Thyroid gland (tissue), 4 donors: ENCODE measurements around the gene DHH. TPM values are rescaled to one million over a fixed set of nuclear protein-coding genes. Genes with fewer than 3 reads are reported as not detected.
"Not testable (repeated sequence)": the region's sequence is repeated elsewhere in the genome, so short reads cannot be mapped to it uniquely, and the experiment has no call there.

Experiments used
- DNase-seq, 2 donors: peaks; one replicate each; pipeline ENCODE4 v3.0.0-alpha.2; 2019
- H3K27ac ChIP-seq, 3 donors: fragments of 200-600 bp; sonication (generic); 1 replicate in 2 of 3; 2 replicates in 1 of 3; pipeline ENCODE4 v1.5.1; 2016 to 2019; ENCODE audit warnings: mild to moderate bottlenecking in 1 of 3, moderate library complexity in 1 of 3
- H3K27me3 ChIP-seq: fragments of 200-600 bp; sonication (generic); one replicate; pipeline ENCODE4 v1.5.1; 2019
- H3K36me3 ChIP-seq, 2 donors: fragments of 200-600 bp; sonication (generic); one replicate each; pipeline ENCODE4 v1.5.1; 2016 to 2019
- H3K4me1 ChIP-seq, 2 donors: fragments of 200-600 bp; sonication (generic); one replicate each; pipeline ENCODE4 v1.5.1; 2017 to 2019
- H3K4me3 ChIP-seq, 3 donors: fragments of 200-600 bp; sonication (generic); replicated peaks in 1 of 3; 1 replicate in 2 of 3; 2 replicates in 1 of 3; pipeline ENCODE4 v1.5.1; 2016; ENCODE audit warnings: mild to moderate bottlenecking in 1 of 3
- H3K9me3 ChIP-seq: fragments of 200-600 bp; sonication (generic); one replicate; pipeline ENCODE4 v1.5.1; 2017
- POLR2A ChIP-seq, 2 donors: fragments of 450-650 bp; IDR thresholded peaks; one replicate each; pipeline ENCODE4 v1.6.1; 2017; ENCODE audit warnings: antibody characterized with exemption in 2 of 2, mild to moderate bottlenecking in 2 of 2, moderate library complexity in 1 of 2
- WGBS, 2 donors: methylation state at CpG; one replicate each; pipeline ENCODE4 v1.1.5; 2017; 5-methylcytosine and 5-hydroxymethylcytosine counted together
- intact Hi-C: fragments of 100-400 bp; cut with DNase I; formaldehyde crosslinking; loops from one replicate; pipeline ENCODE4 v1.15.1; 2023
- total RNA-seq, 4 donors: library from RNA; depleted of rRNA; stranded (reverse); fragments of >200 nt; gene quantifications; one replicate each; pipeline ENCODE4 v1.2.3, GENCODE V29; 2016
- TF ChIP-seq, protein P1 (sequence below), 6 experiments: fragments of 200-600 bp in 3 of 6; fragments of 450-650 bp in 3 of 6; sonication (generic) in 3 of 6; IDR thresholded peaks; one replicate each; pipeline ENCODE4 v1.5.1; 2016 to 2019; ENCODE audit warnings: antibody characterized with exemption in 6 of 6, mild to moderate bottlenecking in 2 of 6, inconsistent platforms in 1 of 6, moderate library complexity in 1 of 6

The DHH gene
- total RNA-seq, 4 donors from 2014 or later, result 0.17 to 0.94 (median 0.44) TPM

DNA sequence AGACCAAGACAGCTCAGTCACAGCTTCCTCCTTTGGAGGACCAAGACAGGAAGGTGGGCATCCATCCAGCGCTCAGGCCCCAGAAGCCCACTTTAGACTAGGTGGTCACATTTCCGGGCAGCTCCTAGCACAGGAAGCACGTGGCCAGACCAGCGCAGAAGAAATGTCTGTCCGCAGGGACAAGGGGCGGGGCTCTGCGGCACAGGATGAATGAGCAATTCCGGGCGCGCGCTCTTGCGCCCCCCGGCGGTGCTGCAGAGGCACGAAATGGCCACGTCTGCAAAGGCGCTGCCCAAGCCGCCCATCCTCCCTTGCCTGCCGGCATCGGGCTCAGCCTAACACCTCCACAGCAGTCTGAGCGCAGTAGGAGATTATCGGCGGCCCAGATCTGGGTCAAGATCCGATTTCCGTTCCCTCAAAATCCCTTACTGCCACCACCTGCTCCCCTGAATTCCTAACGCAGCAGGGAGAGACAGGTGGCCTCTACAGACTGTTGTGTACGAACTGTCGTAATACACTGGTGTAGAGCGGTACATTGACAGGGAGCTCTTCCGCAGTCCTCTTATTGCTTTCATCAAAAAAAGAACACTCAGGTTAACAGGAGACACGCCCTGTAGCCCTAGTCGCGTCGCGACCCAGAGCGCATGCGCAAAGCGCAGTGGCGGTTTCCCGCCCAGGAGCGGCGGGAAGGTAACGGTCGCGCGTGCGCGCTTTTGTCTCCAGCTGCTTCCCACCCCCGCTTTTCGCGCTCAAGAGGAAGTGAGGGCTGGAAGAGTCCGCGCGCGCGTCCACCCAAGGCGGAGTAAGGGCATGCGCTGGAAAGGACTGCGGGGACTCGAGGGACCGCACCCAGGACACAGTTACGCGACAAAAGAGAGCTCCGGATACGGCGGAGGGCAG lies 35.8 kb upstream of the DHH start:
- TF ChIP-seq, protein P1, sequence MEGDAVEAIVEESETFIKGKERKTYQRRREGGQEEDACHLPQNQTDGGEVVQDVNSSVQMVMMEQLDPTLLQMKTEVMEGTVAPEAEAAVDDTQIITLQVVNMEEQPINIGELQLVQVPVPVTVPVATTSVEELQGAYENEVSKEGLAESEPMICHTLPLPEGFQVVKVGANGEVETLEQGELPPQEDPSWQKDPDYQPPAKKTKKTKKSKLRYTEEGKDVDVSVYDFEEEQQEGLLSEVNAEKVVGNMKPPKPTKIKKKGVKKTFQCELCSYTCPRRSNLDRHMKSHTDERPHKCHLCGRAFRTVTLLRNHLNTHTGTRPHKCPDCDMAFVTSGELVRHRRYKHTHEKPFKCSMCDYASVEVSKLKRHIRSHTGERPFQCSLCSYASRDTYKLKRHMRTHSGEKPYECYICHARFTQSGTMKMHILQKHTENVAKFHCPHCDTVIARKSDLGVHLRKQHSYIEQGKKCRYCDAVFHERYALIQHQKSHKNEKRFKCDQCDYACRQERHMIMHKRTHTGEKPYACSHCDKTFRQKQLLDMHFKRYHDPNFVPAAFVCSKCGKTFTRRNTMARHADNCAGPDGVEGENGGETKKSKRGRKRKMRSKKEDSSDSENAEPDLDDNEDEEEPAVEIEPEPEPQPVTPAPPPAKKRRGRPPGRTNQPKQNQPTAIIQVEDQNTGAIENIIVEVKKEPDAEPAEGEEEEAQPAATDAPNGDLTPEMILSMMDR (IDR thresholded peaks at IDR 0.05), result peak; percentile 73 to 91 (median 78)
- no peak for TF ChIP-seq POLR2A (IDR thresholded peaks at IDR 0.05)
- H3K36me3 ChIP-seq, result peaks cover 20 to 29% of the 10 kb centered on the region in 2 donors
- peak overlapping the region; percentile 94 to 99 (median 96) for H3K4me3 ChIP-seq

DNA sequence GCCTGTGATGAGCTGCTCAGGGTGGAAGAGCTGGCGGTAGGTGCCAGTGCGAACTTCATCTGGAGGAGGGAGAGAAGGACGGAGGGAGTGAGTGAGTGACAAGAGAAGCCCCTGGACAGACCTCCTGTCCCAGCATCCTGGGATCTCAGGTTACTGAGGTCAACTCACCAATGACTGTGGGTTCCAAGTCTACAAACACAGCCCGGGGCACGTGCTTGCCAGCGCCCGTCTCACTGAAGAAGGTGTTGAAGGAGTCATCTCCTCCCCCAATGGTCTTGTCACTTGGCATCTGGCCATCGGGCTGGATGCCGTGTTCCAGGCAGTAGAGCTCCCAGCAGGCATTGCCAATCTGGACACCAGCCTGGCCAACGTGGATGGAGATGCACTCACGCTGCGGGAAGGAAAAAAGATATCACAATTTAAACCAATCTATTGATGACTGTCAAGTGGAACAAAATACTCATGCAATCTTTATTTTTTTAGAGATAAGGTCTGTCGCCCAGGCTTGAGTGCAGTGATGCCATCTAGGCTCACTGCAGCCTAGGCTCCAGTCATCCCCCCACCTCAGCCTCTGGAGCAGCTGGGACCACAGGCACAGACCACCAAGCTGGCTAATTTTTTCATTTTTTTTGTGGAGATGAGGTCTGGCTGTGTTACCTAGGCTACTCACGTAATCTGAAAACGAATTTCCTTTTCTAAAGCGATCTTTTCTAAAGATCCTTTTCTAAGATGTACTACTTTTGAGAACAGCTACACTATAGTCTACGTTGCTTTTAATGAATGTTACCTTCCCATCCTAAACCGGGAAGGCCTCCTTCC lies 34.9 kb upstream of the DHH start:
- Histone ChIP-seq H3K9me3 (no peaks in the 10 kb centered on the region), H3K4me1 (peaks cover 14 to 17% of the 10 kb centered on the region in 2 donors), H3K27ac (peak overlapping the region; percentile 95 to 100 (median 96)), H3K4me3 (peak overlapping the region in 2 of 3 donors; percentile 94 to 96), H3K27me3 (no peaks in the 10 kb centered on the region), H3K36me3 (peaks cover 20 to 29% of the 10 kb centered on the region in 2 donors)
- TF ChIP-seq, protein P1 (IDR thresholded peaks at IDR 0.05), result no peak
- no peak for TF ChIP-seq POLR2A (IDR thresholded peaks at IDR 0.05)
- intact Hi-C loops, result loop anchor here (10.0 kb wide), 1 partner anchor 105 kb away; no protein-coding TSS in a partner anchor
- WGBS, 2 donors, result 59 to 67% methylated on average over 18 of the region's 18 CpGs
- DNase-seq, result peak in 1 of 2 donors; percentile 5

More for the DNA sequence above, 35.8 kb upstream of the DHH start:
- WGBS, 2 donors, result 0% methylated on average over 19 to 42 of the region's 66 CpGs
- peak overlapping the region; percentile 95 to 100 (median 96) for H3K27ac ChIP-seq
- H3K4me1 ChIP-seq, result peaks cover 14 to 17% of the 10 kb centered on the region in 2 donors
- H3K9me3 ChIP-seq, result no peaks in the 10 kb centered on the region
- peak; percentile 95 for DNase-seq
- no peaks in the 10 kb centered on the region for H3K27me3 ChIP-seq
- intact Hi-C loops, result loop anchor here (10.0 kb wide), 1 partner anchor 104 kb away; no protein-coding TSS in a partner anchor

DNA sequence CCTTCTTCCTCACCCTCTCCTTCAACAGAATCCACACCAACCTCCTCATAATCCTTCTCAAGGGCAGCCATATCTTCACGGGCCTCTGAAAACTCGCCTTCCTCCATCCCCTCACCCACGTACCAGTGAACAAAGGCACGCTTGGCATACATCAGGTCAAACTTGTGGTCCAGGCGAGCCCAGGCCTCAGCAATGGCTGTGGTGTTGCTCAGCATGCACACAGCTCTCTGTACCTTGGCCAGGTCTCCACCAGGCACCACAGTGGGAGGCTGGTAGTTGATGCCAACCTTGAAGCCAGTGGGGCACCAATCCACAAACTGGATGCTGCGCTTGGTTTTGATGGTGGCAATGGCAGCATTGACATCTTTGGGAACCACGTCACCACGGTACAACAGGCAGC lies 33.4 kb upstream of the DHH start:
- 95 to 96% methylated on average over 4 to 5 of the region's 8 CpGs for WGBS, 2 donors
- H3K27me3 ChIP-seq, H3K27ac ChIP-seq, DNase-seq, H3K4me3 ChIP-seq, H3K9me3 ChIP-seq, intact Hi-C loops: not testable (repeated sequence)
- Histone ChIP-seq H3K36me3 (peaks cover 20 to 29% of the 10 kb centered on the region in 2 donors), H3K4me1 (peaks cover 14 to 17% of the 10 kb centered on the region in 2 donors)

- H3K9me3 ChIP-seq, result no peaks in the 10 kb centered on the region
- no peak for TF ChIP-seq POLR2A (IDR thresholded peaks at IDR 0.05)
- TF ChIP-seq, protein P1 (IDR thresholded peaks at IDR 0.05), result no peak
- H3K4me3 ChIP-seq, result no peak overlapping the region
- peaks cover 20 to 29% of the 10 kb centered on the region in 2 donors for H3K36me3 ChIP-seq
- no peaks in the 10 kb centered on the region for H3K27me3 ChIP-seq
- no peak for DNase-seq
- peaks cover 10 to 15% of the 10 kb centered on the region in 2 donors for H3K4me1 ChIP-seq
- intact Hi-C loops, result no loop called here
- no peak overlapping the region for H3K27ac ChIP-seq
- 95% methylated on average over 4 of the region's 4 CpGs for WGBS, 2 donors
These were observed 32.5 kb upstream of the DHH start for GRCh38 chr12:49126852-49127763.
